ENCODE results near the gene ARSD.
"Not testable (repeated sequence)": the region's sequence is repeated elsewhere in the genome, so short reads cannot be mapped to it uniquely, and the experiment has no call there.

Gene ARSD

DNA sequence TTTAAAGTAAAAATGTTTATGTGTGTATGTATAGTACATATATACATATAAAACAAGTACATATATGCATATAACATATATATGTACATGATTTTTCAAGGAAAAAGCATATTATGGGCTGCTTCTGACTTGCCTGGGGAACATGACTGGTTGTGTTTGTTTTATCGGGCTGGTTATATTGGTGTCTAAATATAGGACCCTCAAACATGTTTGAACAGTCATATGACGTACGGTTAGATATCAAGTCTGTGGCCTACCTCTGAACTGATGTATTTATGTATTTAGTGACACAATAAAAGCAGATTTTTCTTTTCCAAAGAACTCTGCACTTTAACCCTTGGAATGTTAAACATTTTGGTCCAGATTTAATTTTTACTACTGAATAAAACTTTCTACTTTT is 37.9 kb upstream of the ARSD start:
- H3K9me3 ChIP-seq (ENCODE audit: insufficient read depth, low read length, severe bottlenecking), result no peaks in the 10 kb centered on the region
- ATAC-seq (ENCODE audit: insufficient read depth, low read depth), result no peak
- H3K4me3 ChIP-seq (ENCODE audit: low read depth in 1 of 2, low read length in 2 of 2), result no peak overlapping the region
- no peak for DNase-seq
- H3K27ac ChIP-seq (ENCODE audit: low read length), result no peak overlapping the region
- no peak overlapping the region for H3K4me2 ChIP-seq (ENCODE audit: insufficient read depth, low read length)
- no peak overlapping the region for H3K9ac ChIP-seq (ENCODE audit: low read depth, low read length)
- no peak overlapping the region for H2AFZ ChIP-seq (ENCODE audit: low read depth, low read length)
- H4K20me1 ChIP-seq (ENCODE audit: insufficient read depth, low read length), result no peaks in the 10 kb centered on the region
- no peaks in the 10 kb centered on the region for H3K4me1 ChIP-seq (ENCODE audit: insufficient read depth, low read length)
- H3K27me3 ChIP-seq (ENCODE audit: insufficient read depth, low read length, poor library complexity), result peaks cover 2% of the 10 kb centered on the region
- H3K79me2 ChIP-seq (ENCODE audit: insufficient read depth, low read length), result no peaks in the 10 kb centered on the region
- no peaks in the 10 kb centered on the region for H3K36me3 ChIP-seq (ENCODE audit: insufficient read depth, low read length)
- no peak for TF ChIP-seq EZH2 (IDR thresholded peaks at IDR 0.05; ENCODE audit: borderline replicate concordance, low read depth, low read length, severe bottlenecking)
- TF ChIP-seq, protein P1, sequence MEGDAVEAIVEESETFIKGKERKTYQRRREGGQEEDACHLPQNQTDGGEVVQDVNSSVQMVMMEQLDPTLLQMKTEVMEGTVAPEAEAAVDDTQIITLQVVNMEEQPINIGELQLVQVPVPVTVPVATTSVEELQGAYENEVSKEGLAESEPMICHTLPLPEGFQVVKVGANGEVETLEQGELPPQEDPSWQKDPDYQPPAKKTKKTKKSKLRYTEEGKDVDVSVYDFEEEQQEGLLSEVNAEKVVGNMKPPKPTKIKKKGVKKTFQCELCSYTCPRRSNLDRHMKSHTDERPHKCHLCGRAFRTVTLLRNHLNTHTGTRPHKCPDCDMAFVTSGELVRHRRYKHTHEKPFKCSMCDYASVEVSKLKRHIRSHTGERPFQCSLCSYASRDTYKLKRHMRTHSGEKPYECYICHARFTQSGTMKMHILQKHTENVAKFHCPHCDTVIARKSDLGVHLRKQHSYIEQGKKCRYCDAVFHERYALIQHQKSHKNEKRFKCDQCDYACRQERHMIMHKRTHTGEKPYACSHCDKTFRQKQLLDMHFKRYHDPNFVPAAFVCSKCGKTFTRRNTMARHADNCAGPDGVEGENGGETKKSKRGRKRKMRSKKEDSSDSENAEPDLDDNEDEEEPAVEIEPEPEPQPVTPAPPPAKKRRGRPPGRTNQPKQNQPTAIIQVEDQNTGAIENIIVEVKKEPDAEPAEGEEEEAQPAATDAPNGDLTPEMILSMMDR (IDR thresholded peaks at IDR 0.05; ENCODE audit: borderline replicate concordance, extremely low read depth, low read length, poor library complexity, severe bottlenecking), result no peak

DNA sequence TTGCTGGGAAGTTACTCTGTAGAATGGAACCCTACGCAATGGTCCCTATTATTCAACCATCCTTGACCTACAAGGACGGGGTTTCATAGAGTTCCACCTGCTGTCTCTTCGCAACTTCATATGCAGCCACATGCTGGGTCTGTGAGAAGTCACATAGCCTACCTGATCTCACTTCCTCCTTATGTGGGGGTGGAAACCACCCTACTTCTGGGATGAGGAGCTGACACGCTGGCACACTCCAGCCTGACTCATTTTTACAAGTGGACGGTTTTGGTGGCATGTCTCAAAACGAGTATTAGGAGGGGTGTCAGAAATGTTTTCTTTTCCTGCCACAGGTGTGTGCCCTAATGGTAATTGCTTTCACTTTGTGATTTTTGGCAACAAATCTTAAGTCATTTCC is 36.8 kb upstream of the ARSD start:
- no peak overlapping the region for H3K9ac ChIP-seq (ENCODE audit: low read depth, low read length)
- H3K4me3 ChIP-seq (ENCODE audit: low read depth in 1 of 2, low read length in 2 of 2), result no peak overlapping the region
- no peak for ATAC-seq (ENCODE audit: insufficient read depth, low read depth)
- H2AFZ ChIP-seq (ENCODE audit: low read depth, low read length), result no peak overlapping the region
- no peak overlapping the region for H3K4me2 ChIP-seq (ENCODE audit: insufficient read depth, low read length)
- DNase-seq, result no peak
- TF ChIP-seq EZH2 (IDR thresholded peaks at IDR 0.05; ENCODE audit: borderline replicate concordance, low read depth, low read length, severe bottlenecking), result no peak
- TF ChIP-seq, protein P1 (IDR thresholded peaks at IDR 0.05; ENCODE audit: borderline replicate concordance, extremely low read depth, low read length, poor library complexity, severe bottlenecking), result no peak
- H3K27ac ChIP-seq (ENCODE audit: low read length), result no peak overlapping the region
- H3K36me3 ChIP-seq (ENCODE audit: insufficient read depth, low read length), result no peaks in the 10 kb centered on the region
- no peaks in the 10 kb centered on the region for H3K79me2 ChIP-seq (ENCODE audit: insufficient read depth, low read length)
- H3K4me1 ChIP-seq (ENCODE audit: insufficient read depth, low read length), result no peaks in the 10 kb centered on the region
- H3K9me3 ChIP-seq (ENCODE audit: insufficient read depth, low read length, severe bottlenecking), result no peaks in the 10 kb centered on the region
- H4K20me1 ChIP-seq (ENCODE audit: insufficient read depth, low read length), result no peaks in the 10 kb centered on the region
- H3K27me3 ChIP-seq (ENCODE audit: insufficient read depth, low read length, poor library complexity), result peaks cover 2% of the 10 kb centered on the region

DNA sequence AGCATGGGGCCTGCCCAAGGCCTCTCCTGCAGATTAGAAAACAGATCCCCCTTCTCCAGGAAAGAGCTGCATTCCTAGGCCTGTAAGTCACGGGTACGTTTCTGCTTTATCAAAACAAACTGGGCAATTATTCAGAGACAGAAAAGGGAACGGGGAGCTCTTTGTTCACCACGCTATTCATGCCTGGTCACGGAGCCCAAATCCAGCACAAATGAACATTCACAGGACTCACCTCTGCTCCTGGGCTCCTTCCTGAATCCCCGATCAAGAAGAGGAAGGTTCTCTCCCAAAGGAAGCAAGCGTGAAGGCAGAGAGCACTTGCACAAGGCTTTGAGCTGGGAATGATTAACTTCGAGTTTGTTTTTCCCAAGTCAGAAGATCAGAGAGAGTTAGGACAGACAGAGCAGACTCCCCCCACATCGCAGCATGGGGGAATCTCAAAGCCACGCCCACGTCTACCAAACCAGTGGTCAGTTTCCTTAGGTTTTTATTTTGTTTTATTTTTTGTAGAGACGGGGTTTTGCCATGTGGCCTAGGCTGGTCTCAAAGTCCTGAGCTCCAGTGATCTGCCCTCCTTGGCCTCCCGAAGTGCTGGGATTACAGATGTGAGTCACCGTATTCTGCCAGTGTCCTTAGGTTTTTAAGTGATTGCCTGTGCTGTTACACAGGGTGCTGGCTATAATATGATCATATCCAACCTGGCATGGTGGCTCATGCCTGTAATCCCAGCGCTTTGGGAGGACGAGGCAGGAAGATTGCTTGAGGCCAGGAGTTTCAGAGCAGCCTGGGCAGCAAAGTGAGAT is 35.1 kb upstream of the ARSD start:
- not testable (repeated sequence) for H3K4me1 ChIP-seq (ENCODE audit: insufficient read depth, low read length); DNase-seq; H2AFZ ChIP-seq (ENCODE audit: low read depth, low read length)

DNA sequence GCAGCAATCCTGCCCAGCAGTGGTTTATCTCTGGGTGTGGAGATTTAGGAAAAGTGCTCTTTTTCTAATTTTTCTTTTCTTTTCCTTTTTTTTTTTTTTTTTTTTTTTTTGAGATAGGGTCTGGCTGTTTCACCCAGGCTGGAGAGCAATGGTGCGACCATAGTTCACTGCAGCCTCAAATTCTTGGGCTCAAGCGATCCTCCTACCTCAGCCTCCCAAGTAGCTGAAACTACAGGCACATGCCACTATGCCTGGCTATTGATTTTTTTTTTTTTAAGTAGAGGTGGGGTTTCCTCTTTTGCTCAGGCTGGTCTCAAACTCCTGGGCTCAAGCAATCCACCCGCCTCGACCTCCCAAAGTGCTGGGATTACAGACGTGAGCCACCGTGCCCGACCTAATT is 34.3 kb upstream of the ARSD start:
- not testable (repeated sequence) for H3K4me2 ChIP-seq (ENCODE audit: insufficient read depth, low read length); H3K9me3 ChIP-seq (ENCODE audit: insufficient read depth, low read length, severe bottlenecking); H3K79me2 ChIP-seq (ENCODE audit: insufficient read depth, low read length); DNase-seq; H3K4me1 ChIP-seq (ENCODE audit: insufficient read depth, low read length); H2AFZ ChIP-seq (ENCODE audit: low read depth, low read length); H3K9ac ChIP-seq (ENCODE audit: low read depth, low read length); H4K20me1 ChIP-seq (ENCODE audit: insufficient read depth, low read length); H3K27ac ChIP-seq (ENCODE audit: low read length); ATAC-seq (ENCODE audit: insufficient read depth, low read depth); H3K27me3 ChIP-seq (ENCODE audit: insufficient read depth, low read length, poor library complexity); H3K4me3 ChIP-seq (ENCODE audit: low read depth in 1 of 2, low read length in 2 of 2); H3K36me3 ChIP-seq (ENCODE audit: insufficient read depth, low read length)

More for the DNA sequence above, 35.1 kb upstream of the ARSD start:
- H3K27ac ChIP-seq (ENCODE audit: low read length); H3K9me3 ChIP-seq (ENCODE audit: insufficient read depth, low read length, severe bottlenecking); H3K79me2 ChIP-seq (ENCODE audit: insufficient read depth, low read length); H3K36me3 ChIP-seq (ENCODE audit: insufficient read depth, low read length); H3K9ac ChIP-seq (ENCODE audit: low read depth, low read length); ATAC-seq (ENCODE audit: insufficient read depth, low read depth); H4K20me1 ChIP-seq (ENCODE audit: insufficient read depth, low read length); H3K27me3 ChIP-seq (ENCODE audit: insufficient read depth, low read length, poor library complexity); H3K4me3 ChIP-seq (ENCODE audit: low read depth in 1 of 2, low read length in 2 of 2); H3K4me2 ChIP-seq (ENCODE audit: insufficient read depth, low read length): not testable (repeated sequence)

Data from DND-41 (cell line).